ENCODE measurements around the gene DNAI2. TPM values are rescaled to one million over a fixed set of nuclear protein-coding genes. Genes with fewer than 3 reads are reported as not detected.

DNAI2 gene
- polyA plus RNA-seq, 1 of the 3 experiments (the other 2 are of a cell fraction) = not detected

DNA sequence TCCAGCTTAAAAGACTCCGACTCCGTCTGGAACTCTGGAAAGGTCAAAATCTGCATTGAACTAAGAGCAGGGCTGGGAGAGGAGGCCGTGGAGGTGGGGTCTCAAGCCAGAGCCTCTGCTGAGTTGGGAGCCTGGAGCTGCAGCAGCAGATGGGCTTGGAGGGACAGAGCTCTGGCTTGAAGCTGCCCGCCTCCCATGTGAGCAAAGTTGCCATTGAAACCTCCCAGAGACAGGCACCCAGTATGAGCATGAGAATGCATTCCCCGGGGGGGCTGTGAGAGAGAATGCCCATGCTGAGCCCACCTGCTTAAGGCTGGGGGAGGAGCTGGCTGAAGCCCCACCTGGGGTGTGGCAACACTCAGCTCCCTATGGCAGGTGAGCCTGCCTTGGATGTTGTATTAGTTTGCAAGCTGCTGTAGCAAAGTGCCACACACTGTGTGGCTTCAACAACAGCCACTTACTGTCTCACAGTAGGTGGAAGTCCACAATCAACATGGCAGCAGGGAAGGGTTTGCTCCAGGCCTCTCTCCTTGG is 61.6 kb downstream of the DNAI2 start:
- H3K4me2 ChIP-seq = no peak overlapping the region
- TF ChIP-seq USF2 (IDR thresholded peaks at IDR 0.05; ENCODE audit: borderline replicate concordance, low read depth, low read length) (no peak), EZH2phosphoT487 (IDR thresholded peaks at IDR 0.05; ENCODE audit: borderline replicate concordance, low read depth) (no peak), GATA2 (CRISPR knock-in tag; IDR thresholded peaks at IDR 0.05) (no peak), SIN3A (IDR thresholded peaks at IDR 0.05; ENCODE audit: borderline replicate concordance, low read depth, low read length) (no peak), SMC3 (IDR thresholded peaks at IDR 0.05; ENCODE audit: low read depth, low read length) (no peak), JUND (IDR thresholded peaks at IDR 0.05) (no peak), RFX5 (IDR thresholded peaks at IDR 0.05; ENCODE audit: low read length) (no peak), GABPA (IDR thresholded peaks at IDR 0.05; ENCODE audit: low read depth) (no peak), FOXM1 (IDR thresholded peaks at IDR 0.05; ENCODE audit: low read depth) (no peak), TCF12 (IDR thresholded peaks at IDR 0.05) (no peak), MXI1 (IDR thresholded peaks at IDR 0.05; ENCODE audit: low read depth, low read length) (no peak), RAD21 (IDR thresholded peaks at IDR 0.05; ENCODE audit: low read length) (no peak)
- TF ChIP-seq, protein P1, sequence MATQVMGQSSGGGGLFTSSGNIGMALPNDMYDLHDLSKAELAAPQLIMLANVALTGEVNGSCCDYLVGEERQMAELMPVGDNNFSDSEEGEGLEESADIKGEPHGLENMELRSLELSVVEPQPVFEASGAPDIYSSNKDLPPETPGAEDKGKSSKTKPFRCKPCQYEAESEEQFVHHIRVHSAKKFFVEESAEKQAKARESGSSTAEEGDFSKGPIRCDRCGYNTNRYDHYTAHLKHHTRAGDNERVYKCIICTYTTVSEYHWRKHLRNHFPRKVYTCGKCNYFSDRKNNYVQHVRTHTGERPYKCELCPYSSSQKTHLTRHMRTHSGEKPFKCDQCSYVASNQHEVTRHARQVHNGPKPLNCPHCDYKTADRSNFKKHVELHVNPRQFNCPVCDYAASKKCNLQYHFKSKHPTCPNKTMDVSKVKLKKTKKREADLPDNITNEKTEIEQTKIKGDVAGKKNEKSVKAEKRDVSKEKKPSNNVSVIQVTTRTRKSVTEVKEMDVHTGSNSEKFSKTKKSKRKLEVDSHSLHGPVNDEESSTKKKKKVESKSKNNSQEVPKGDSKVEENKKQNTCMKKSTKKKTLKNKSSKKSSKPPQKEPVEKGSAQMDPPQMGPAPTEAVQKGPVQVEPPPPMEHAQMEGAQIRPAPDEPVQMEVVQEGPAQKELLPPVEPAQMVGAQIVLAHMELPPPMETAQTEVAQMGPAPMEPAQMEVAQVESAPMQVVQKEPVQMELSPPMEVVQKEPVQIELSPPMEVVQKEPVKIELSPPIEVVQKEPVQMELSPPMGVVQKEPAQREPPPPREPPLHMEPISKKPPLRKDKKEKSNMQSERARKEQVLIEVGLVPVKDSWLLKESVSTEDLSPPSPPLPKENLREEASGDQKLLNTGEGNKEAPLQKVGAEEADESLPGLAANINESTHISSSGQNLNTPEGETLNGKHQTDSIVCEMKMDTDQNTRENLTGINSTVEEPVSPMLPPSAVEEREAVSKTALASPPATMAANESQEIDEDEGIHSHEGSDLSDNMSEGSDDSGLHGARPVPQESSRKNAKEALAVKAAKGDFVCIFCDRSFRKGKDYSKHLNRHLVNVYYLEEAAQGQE (IDR thresholded peaks at IDR 0.05; ENCODE audit: low read depth, low read length) = no peak
- TF ChIP-seq, protein P2, sequence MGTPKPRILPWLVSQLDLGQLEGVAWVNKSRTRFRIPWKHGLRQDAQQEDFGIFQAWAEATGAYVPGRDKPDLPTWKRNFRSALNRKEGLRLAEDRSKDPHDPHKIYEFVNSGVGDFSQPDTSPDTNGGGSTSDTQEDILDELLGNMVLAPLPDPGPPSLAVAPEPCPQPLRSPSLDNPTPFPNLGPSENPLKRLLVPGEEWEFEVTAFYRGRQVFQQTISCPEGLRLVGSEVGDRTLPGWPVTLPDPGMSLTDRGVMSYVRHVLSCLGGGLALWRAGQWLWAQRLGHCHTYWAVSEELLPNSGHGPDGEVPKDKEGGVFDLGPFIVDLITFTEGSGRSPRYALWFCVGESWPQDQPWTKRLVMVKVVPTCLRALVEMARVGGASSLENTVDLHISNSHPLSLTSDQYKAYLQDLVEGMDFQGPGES (IDR thresholded peaks at IDR 0.05; ENCODE audit: low read depth, low read length) = no peak
- no peaks in the 10 kb centered on the region for H4K20me1 ChIP-seq (ENCODE audit: insufficient read depth)
- H3K9me2 ChIP-seq = no peaks in the 10 kb centered on the region
- H2AFZ ChIP-seq (ENCODE audit: low read depth) = no peak overlapping the region
- no peak overlapping the region for H3K27ac ChIP-seq (ENCODE audit: low read depth in 2 of 2, low read length in 1 of 2)
- no peaks in the 10 kb centered on the region for H3K9me3 ChIP-seq
- ChIA-PET CTCF (interaction anchor here (1.0 to 4.4 kb wide), 7 partner anchors 12 to 122 kb away, joined by 3 to 19 read pairs (median 8); partner anchors contain the start of genes BTBD17 and GPR142), POLR2A (no interaction called here)
- no peaks in the 10 kb centered on the region for H3K27me3 ChIP-seq (ENCODE audit: insufficient read depth)
- 18% methylated on average over 5 of the region's 5 CpGs for WGBS (ENCODE audit: low lambda C conversion rate)
- H3K9ac ChIP-seq = no peak overlapping the region
- no peak for DNase-seq
- no peaks in the 10 kb centered on the region for H3K4me1 ChIP-seq (ENCODE audit: control insufficient read depth in 1 of 2, insufficient read depth in 2 of 2, low read depth in 1 of 2, low read length in 1 of 2)
- no peaks in the 10 kb centered on the region for H3F3A ChIP-seq (replicated peaks; ENCODE audit: insufficient read depth)
- H3K36me3 ChIP-seq (replicated peaks in 1 of 2; ENCODE audit: control insufficient read depth in 1 of 2, insufficient read depth in 2 of 2, low read length in 1 of 2) = no peaks in the 10 kb centered on the region
- no peaks in the 10 kb centered on the region for H3K79me2 ChIP-seq (ENCODE audit: insufficient read depth)
- no peak overlapping the region for H3K4me3 ChIP-seq (ENCODE audit: low read depth in 2 of 2, low read length in 1 of 2)

Measured in SK-N-SH (cell line).